GM20431 (cell line): ENCODE results near the gene DHX38.

Experiments used
- in situ Hi-C: fragments of 300-500 bp; cut with MseI, MboI; formaldehyde crosslinking; loops from one replicate; pipeline ENCODE4 v1.15.0; 2020; ENCODE audit warnings: low sequenced_read_pairs; ENCODE audit not compliant: unreplicated experiment

Gene DHX38

GRCh38 chr16:72149676-72150464 is 56.2 kb downstream of the DHX38 start:
- in situ Hi-C loops: no loop called here

- in situ Hi-C loops: no loop called here
These were observed 65.7 kb downstream of the DHX38 start for GRCh38 chr16:72159386-72159785.

GRCh38 chr16:72159801-72160200 is 66.2 kb downstream of the DHX38 start:
- in situ Hi-C loops: no loop called here

DNA sequence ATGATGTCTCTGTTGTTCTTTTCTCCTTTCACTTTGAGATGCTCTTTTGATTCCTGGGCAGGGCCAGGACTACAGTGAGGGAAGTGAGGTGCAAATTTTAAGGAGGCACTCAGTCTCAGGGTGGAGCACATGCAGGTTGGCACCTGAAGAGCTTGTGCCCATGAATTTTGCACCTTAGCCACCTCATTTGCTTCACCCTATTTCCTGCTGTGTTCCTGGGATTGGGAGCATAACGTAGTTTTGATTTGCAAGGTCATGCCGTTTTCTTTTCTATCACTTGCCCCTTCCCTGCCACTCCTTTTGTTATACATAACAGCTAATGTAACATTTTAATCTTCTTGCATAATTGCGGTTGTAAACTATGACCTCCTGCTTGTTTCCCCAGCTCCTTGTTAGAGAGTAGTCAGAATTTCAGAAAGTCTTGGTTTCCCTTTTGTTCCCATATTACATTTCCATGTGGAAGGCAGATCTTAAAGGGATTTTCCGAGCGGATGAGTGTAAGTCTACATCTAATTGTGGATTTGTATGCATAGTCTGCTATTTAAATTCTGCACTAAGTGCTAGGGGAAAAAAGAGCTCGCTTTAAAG is 68.6 kb downstream of the DHX38 start:
- in situ Hi-C loops: no loop called here
